Measurements from ENCODE around the gene ISLR.

DNA sequence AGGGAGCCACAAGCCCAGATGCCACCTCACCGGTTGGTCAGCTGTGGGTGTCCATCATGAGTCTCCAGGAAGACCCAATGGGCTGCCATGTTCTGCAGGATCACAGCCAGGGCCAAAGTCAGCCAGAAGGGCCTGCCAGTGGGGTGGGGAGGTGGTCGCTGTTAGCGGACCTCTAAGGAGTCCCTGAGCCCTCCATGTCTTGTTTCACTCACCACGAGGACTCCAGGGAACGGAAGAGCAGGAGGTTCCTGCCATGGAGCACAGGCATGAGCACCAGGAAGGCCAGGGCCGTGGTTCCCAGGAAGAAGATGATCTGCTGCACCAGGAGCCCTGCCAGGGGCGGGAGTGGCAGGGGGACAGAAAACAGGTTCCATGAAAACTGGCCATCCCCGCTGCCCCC, 8.6 kb downstream of the ISLR start:
- TF ChIP-seq, protein P1, sequence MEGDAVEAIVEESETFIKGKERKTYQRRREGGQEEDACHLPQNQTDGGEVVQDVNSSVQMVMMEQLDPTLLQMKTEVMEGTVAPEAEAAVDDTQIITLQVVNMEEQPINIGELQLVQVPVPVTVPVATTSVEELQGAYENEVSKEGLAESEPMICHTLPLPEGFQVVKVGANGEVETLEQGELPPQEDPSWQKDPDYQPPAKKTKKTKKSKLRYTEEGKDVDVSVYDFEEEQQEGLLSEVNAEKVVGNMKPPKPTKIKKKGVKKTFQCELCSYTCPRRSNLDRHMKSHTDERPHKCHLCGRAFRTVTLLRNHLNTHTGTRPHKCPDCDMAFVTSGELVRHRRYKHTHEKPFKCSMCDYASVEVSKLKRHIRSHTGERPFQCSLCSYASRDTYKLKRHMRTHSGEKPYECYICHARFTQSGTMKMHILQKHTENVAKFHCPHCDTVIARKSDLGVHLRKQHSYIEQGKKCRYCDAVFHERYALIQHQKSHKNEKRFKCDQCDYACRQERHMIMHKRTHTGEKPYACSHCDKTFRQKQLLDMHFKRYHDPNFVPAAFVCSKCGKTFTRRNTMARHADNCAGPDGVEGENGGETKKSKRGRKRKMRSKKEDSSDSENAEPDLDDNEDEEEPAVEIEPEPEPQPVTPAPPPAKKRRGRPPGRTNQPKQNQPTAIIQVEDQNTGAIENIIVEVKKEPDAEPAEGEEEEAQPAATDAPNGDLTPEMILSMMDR (IDR thresholded peaks at IDR 0.05 in 8 of 11, conservative IDR thresholded peaks at IDR 0.05 in 3 of 11), result no peak
- TF ChIP-seq POLR2AphosphoS5 (IDR thresholded peaks at IDR 0.05), result no peak
- no peak for TF ChIP-seq POLR2A (IDR thresholded peaks at IDR 0.05)
